ENCODE results near the gene SELENOW.
"Not testable (repeated sequence)": the region's sequence is repeated elsewhere in the genome, so short reads cannot be mapped to it uniquely, and the experiment has no call there.

The SELENOW gene

GRCh38 chr19:47778049-47778953 lies at the start of gene SELENOW:
SELENOW (plus strand) TSS chr19:47778703; CDS start chr19:47778786, 83 bp downstream.
- peak; percentile 36 to 51 for DNase-seq (ENCODE audit: low read depth in 2 of 2, low spot score in 1 of 2)

- DNase-seq (ENCODE audit: low read depth in 2 of 2, low spot score in 1 of 2), result no peak
These were observed 49.1 kb upstream of the SELENOW start for GRCh38 chr19:47729468-47729798.

- DNase-seq (ENCODE audit: low read depth in 2 of 2, low spot score in 1 of 2), result no peak
These were observed 48.5 kb upstream of the SELENOW start for GRCh38 chr19:47729799-47730520.

GRCh38 chr19:47730521-47730889 lies 48.0 kb upstream of the SELENOW start:
- no peak for DNase-seq (ENCODE audit: low read depth in 2 of 2, low spot score in 1 of 2)

GRCh38 chr19:47730910-47731309 lies 47.6 kb upstream of the SELENOW start:
- DNase-seq (ENCODE audit: low read depth in 2 of 2, low spot score in 1 of 2), result no peak

- no peak for DNase-seq (ENCODE audit: low read depth in 2 of 2, low spot score in 1 of 2)
These were observed 43.4 kb upstream of the SELENOW start for GRCh38 chr19:47735131-47735530.

- no peak for DNase-seq (ENCODE audit: low read depth in 2 of 2, low spot score in 1 of 2)
These were observed 37.5 kb upstream of the SELENOW start for GRCh38 chr19:47740866-47741519.

GRCh38 chr19:47741544-47742140 lies 36.9 kb upstream of the SELENOW start:
- DNase-seq (ENCODE audit: low read depth in 2 of 2, low spot score in 1 of 2), result no peak

GRCh38 chr19:47742634-47743033 lies 35.9 kb upstream of the SELENOW start:
- no peak for DNase-seq (ENCODE audit: low read depth in 2 of 2, low spot score in 1 of 2)

GRCh38 chr19:47745010-47745901 lies 33.2 kb upstream of the SELENOW start, which contains the start of gene NOP53:
NOP53 (plus strand) TSS chr19:47745546; CDS start chr19:47745560, 14 bp downstream.
- peak; percentile 93 to 96 for DNase-seq (ENCODE audit: low read depth in 2 of 2, low spot score in 1 of 2)

- not testable (repeated sequence) for DNase-seq (ENCODE audit: low read depth in 2 of 2, low spot score in 1 of 2)
These were observed 32.4 kb upstream of the SELENOW start for GRCh38 chr19:47746129-47746528.

- no peak for DNase-seq (ENCODE audit: low read depth in 2 of 2, low spot score in 1 of 2)
These were observed 29.2 kb upstream of the SELENOW start for GRCh38 chr19:47749326-47749725.

GRCh38 chr19:47750752-47751151 lies 27.8 kb upstream of the SELENOW start:
- DNase-seq (ENCODE audit: low read depth in 2 of 2, low spot score in 1 of 2), result no peak

GRCh38 chr19:47752440-47753211 lies 25.9 kb upstream of the SELENOW start:
- no peak for DNase-seq (ENCODE audit: low read depth in 2 of 2, low spot score in 1 of 2)

GRCh38 chr19:47754206-47755064 lies 24.1 kb upstream of the SELENOW start:
- DNase-seq (ENCODE audit: low read depth in 2 of 2, low spot score in 1 of 2), result no peak

GRCh38 chr19:47755065-47755761 lies 23.3 kb upstream of the SELENOW start:
- no peak for DNase-seq (ENCODE audit: low read depth in 2 of 2, low spot score in 1 of 2)

GRCh38 chr19:47755762-47756626 lies 22.5 kb upstream of the SELENOW start:
- DNase-seq (ENCODE audit: low read depth in 2 of 2, low spot score in 1 of 2), result no peak

Data from stimulated activated CD8-positive, alpha-beta memory T cell treated with anti-CD3 and anti-CD28 coated beads, Interleukin-4, amount 100 ng/mL, for 4 hours (primary cell).